Measurements from ENCODE around the gene PRAF2. TPM values are rescaled to one million over a fixed set of nuclear protein-coding genes. Genes with fewer than 3 reads are reported as not detected.

PRAF2 gene
- total RNA-seq, 1 donor from 2014 or later, result 24.1 TPM

DNA sequence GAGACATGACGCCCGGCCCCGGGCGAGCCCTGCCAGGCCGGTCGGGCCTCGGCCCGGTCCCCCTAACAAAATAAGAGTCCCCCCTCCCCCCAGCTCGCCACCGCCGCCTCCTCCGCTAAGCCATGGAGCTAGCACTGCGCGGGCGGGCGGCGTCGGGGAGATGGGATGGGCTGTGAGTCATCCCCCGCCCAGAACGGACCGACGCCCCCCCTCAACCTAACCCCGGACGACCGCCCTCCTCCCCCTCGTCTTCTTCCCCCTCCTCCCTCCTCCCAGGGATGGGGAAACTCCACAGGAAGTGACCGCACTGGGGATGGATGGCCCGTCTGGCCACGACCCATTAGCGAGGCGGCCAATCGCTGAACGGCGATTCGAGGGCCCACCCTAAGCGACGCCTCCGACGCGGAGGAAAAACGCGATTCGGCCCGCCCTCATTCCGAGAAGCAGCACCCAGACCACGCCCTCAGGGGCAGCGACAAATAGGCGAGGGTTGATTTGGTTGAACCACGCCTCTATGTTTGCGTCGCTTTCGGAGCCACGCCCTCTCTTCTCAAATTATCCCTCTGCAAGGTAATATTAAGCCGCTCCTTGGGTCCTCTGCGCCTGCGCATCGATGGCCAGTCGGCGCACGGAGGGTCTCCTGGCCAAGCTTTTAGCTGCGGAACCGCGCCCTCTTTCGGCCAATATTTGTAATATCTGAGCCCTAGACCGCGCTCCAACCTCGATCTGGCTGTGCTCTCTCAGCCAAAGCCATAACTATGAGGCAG lies 30.4 kb downstream of the PRAF2 start, which contains the start of gene TFE3:
TSS of gene TFE3 (minus strand) at position 138 of the 767 bp plus-strand sequence. CDS start at position 7, 131 bp downstream.
- Mint-ChIP-seq H3K36me3 (ENCODE audit: insufficient read depth) (peaks cover 5% of the 10 kb centered on the region), H3K4me3 (ENCODE audit: low read depth) (peak within 1 kb of the TSS; percentile 87), H3K4me1 (ENCODE audit: low read depth) (peaks cover 18% of the 10 kb centered on the region), H3K27me3 (no peaks in the 10 kb centered on the region), H3K27ac (peak within 1 kb of the TSS; percentile 97), H3K9me3 (ENCODE audit: low read depth) (peaks cover 9% of the 10 kb centered on the region)
- DNase-seq (ENCODE audit: low spot score, unreplicated experiment), result peak; percentile 87
- TF ChIP-seq, protein P1, sequence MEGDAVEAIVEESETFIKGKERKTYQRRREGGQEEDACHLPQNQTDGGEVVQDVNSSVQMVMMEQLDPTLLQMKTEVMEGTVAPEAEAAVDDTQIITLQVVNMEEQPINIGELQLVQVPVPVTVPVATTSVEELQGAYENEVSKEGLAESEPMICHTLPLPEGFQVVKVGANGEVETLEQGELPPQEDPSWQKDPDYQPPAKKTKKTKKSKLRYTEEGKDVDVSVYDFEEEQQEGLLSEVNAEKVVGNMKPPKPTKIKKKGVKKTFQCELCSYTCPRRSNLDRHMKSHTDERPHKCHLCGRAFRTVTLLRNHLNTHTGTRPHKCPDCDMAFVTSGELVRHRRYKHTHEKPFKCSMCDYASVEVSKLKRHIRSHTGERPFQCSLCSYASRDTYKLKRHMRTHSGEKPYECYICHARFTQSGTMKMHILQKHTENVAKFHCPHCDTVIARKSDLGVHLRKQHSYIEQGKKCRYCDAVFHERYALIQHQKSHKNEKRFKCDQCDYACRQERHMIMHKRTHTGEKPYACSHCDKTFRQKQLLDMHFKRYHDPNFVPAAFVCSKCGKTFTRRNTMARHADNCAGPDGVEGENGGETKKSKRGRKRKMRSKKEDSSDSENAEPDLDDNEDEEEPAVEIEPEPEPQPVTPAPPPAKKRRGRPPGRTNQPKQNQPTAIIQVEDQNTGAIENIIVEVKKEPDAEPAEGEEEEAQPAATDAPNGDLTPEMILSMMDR (IDR thresholded peaks at IDR 0.05; ENCODE audit: unreplicated experiment), result peak; percentile 63

DNA sequence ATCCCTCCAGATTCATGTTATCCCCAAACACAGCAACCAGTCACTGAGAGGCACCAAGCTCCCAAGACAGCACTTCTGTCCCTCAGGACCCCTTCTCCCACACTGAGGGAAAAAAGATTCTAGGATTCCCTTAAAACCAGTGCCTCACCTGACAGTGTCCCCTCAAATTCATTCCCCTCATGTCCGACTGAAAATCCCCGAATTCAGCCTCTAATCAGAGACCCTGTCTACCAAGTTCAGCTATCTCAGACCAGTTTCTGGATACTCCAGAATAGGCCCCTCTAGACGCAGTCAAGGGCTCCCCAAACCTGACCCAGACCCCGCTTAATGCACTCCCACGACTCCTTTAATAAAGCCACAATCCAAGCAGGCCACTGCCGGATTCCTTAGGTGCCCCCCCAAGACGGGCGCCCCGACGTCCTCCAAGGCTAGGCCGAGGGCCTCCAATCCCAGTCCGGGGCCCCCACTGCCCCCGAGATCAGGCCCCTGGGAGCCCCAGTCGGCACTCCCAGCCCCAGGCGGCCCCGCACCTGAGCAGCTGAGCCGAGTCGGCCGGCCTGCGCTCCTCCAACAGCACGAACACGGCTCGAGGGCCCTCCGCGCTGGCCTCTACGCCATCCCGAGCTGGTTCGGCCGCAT lies 31.1 kb downstream of the PRAF2 start:
- Mint-ChIP-seq H3K27ac (peak overlapping the region; percentile 97), H3K36me3 (ENCODE audit: insufficient read depth) (peaks cover 8% of the 10 kb centered on the region), H3K27me3 (no peaks in the 10 kb centered on the region), H3K4me1 (ENCODE audit: low read depth) (peaks cover 18% of the 10 kb centered on the region), H3K4me3 (ENCODE audit: low read depth) (peak overlapping the region; percentile 87), H3K9me3 (ENCODE audit: low read depth) (peaks cover 11% of the 10 kb centered on the region)
- TF ChIP-seq, protein P1 (IDR thresholded peaks at IDR 0.05; ENCODE audit: unreplicated experiment), result no peak
- no peak for DNase-seq (ENCODE audit: low spot score, unreplicated experiment)

DNA sequence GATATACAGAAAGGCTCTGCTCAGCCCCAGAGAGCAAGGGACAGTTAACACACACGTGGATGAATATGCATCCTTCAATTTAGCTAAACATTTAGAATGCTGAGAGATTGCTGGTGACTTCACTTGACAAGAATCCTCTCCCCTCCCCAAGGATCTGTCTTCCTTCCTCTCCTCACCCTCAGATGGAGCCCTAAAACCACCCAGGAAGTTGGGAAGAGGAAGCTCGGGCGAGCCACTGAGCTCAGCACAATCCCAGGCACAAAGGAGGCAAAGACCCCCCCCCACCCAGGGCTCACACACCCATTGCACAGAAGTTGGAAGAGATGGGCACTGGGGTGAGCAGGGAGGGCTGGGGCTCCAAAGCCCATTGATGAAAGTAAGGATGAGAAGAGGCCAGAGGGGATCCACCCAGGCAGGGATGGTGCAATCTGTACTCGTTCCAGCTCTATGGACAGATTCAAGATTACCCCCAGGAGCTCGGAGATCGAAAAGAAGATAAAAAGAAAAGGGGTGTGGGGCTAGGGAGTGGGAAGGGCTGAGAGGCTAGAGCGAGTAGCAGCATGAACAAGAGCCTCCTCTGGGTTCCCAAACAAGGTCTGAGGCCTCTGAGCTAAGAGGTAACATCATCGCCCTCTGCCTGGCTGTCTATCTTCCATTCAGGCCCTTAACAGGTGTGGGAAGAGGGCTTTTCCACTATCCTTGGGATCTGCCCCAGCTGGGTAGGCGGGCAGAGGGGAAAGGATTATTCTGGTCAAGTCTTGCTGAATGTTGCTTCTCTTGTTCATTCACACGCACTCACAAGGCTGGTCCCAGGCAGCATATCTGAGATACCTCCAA lies 31.8 kb downstream of the PRAF2 start:
- H3K4me1 Mint-ChIP-seq (ENCODE audit: low read depth), result peaks cover 18% of the 10 kb centered on the region
- peak overlapping the region; percentile 87 for H3K4me3 Mint-ChIP-seq (ENCODE audit: low read depth)
- DNase-seq (ENCODE audit: low spot score, unreplicated experiment), result no peak
- H3K27me3 Mint-ChIP-seq, result no peaks in the 10 kb centered on the region
- peaks cover 7% of the 10 kb centered on the region for H3K9me3 Mint-ChIP-seq (ENCODE audit: low read depth)
- H3K27ac Mint-ChIP-seq, result peak overlapping the region; percentile 97
- TF ChIP-seq, protein P1 (IDR thresholded peaks at IDR 0.05; ENCODE audit: unreplicated experiment), result no peak
- peaks cover 9% of the 10 kb centered on the region for H3K36me3 Mint-ChIP-seq (ENCODE audit: insufficient read depth)

DNA sequence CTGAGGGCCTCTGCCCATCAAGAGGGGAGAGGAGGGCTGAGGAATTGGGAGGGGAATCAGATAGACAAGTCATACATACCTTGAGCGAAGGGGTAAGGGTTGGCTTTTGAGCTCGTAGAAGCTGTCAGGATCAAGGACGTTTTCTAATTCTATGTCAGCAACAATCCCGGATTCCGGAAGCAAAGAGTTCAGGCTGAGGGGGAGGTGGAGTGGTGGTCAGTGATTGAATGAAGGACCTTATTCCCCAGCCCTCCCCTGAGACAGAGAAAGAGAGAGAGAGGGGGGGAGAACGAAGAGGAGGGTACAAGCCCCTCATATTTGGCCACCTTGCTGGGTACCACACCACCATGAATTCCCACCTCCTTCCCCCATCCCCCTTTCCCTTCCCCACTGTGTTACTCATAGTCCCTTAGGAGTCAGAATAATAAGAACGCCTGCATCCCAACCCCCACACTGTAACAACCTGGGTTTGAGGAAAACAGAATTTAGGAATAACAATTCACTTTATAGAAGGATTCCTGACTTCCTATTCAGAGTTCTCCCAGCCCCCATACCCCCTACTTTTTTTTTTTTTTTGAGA lies 33.3 kb downstream of the PRAF2 start:
- Mint-ChIP-seq H3K36me3 (ENCODE audit: insufficient read depth) (peaks cover 9% of the 10 kb centered on the region), H3K27me3 (no peaks in the 10 kb centered on the region), H3K4me3 (ENCODE audit: low read depth) (peak overlapping the region; percentile 87), H3K9me3 (ENCODE audit: low read depth) (peaks cover 7% of the 10 kb centered on the region), H3K4me1 (ENCODE audit: low read depth) (peaks cover 18% of the 10 kb centered on the region), H3K27ac (peak overlapping the region; percentile 97)
- TF ChIP-seq, protein P1 (IDR thresholded peaks at IDR 0.05; ENCODE audit: unreplicated experiment), result no peak
- DNase-seq (ENCODE audit: low spot score, unreplicated experiment), result no peak
